Measurements from ENCODE around the gene SCO2. TPM values are rescaled to one million over a fixed set of nuclear protein-coding genes. Genes with fewer than 3 reads are reported as not detected.

The SCO2 gene
- total RNA-seq, 2 experiments from 2014 or later = 2.4 to 5.6 TPM

Other genes with a start within 250 kb of the SCO2 start
- 1 to 10 TPM; 5.5 to 6.3 TPM for gene PLXNB2, start 218.0 kb downstream of the SCO2 start, total RNA-seq
- gene DENND6B, start 198.6 kb downstream of the SCO2 start, total RNA-seq = 1 to 10 TPM; 2.8 TPM
- gene PPP6R2, start 182.3 kb downstream of the SCO2 start, total RNA-seq = 10 to 100 TPM; 37.3 to 39.5 TPM
- 10 to 100 TPM; 97.6 TPM for gene SBF1, start 50.6 kb downstream of the SCO2 start, total RNA-seq
- gene ADM2, start 44.1 kb downstream of the SCO2 start, total RNA-seq = 1 to 10 TPM; 7.5 to 7.9 TPM
- gene MIOX, start 38.7 kb downstream of the SCO2 start, total RNA-seq = under 1 TPM; 0.32 to 0.44 TPM
- 10 to 100 TPM; 46.8 to 49.4 TPM for gene LMF2, start 17.9 kb downstream of the SCO2 start, total RNA-seq
- gene NCAPH2, start 17.4 kb downstream of the SCO2 start, total RNA-seq = 100 to 1,000 TPM; 115 to 123 TPM
- 10 to 100 TPM; 26.9 to 44.3 TPM for gene TYMP, start 4.4 kb upstream of the SCO2 start, total RNA-seq
- 1 to 10 TPM; 5.7 to 6.4 TPM for gene KLHDC7B, start 20.3 kb upstream of the SCO2 start, total RNA-seq
- gene SYCE3, start 37.3 kb upstream of the SCO2 start, total RNA-seq = 1 to 10 TPM; 3.8 TPM
- 10 to 100 TPM; 42.5 to 51.4 TPM for gene CPT1B, start 52.8 kb upstream of the SCO2 start, total RNA-seq
- 10 to 100 TPM; 68.2 to 79.7 TPM for gene CHKB, start 57.3 kb upstream of the SCO2 start, total RNA-seq
- gene MAPK8IP2, start 75.2 kb upstream of the SCO2 start, total RNA-seq = under 1 TPM; 0.14 TPM
- gene ARSA, start 102.6 kb upstream of the SCO2 start, total RNA-seq = 10 to 100 TPM; 14.9 to 15.4 TPM
- under 1 TPM; 0.14 to 0.16 TPM for gene SHANK3, start 147.2 kb upstream of the SCO2 start, total RNA-seq
- not detected for gene ACR, start 212.6 kb upstream of the SCO2 start, total RNA-seq

Data from activated CD4-positive, alpha-beta T cell treated with anti-CD3 and anti-CD28 coated beads for 36 hours (primary cell).